ENCODE measurements around the gene OR52E5.

DNA sequence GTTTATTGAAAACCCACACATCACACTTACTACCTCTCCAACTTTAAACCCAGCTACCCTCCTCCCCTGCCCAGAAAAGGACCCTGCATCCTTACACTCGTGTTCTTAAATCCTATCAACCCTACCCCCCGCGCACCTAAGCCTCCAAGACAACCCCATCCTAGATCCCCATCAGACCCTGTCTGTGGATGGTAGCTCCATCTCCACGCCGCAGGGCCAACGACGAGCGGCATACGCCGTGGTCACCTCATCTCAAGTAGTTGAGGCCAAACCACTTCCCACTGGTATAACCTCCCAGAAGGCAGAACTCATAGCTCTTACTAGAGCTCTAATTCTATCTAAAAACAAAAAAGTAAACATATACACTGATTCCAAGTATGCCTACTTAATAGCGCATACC is 39.7 kb downstream of the OR52E5 start:
- TF ChIP-seq CTCF (IDR thresholded peaks at IDR 0.05 in 8 of 11, conservative IDR thresholded peaks at IDR 0.05 in 3 of 11): no peak
- TF ChIP-seq POLR2AphosphoS5 (IDR thresholded peaks at IDR 0.05): no peak
